IMR-90 (cell line): Measurements from ENCODE around the gene SRBD1. TPM values are rescaled to one million over a fixed set of nuclear protein-coding genes. Genes with fewer than 3 reads are reported as not detected.

Experiments used
- ATAC-seq: fragments of 200-7000 bp; cut with Tn5 transposase; 2 replicates; pipeline ENCODE4 v1.9.1; 2020; ENCODE audit warnings: low read depth, mild to moderate bottlenecking, moderate library complexity
- BruUV-seq: library from RNA; stranded (reverse); fragments of 400-500 nt; replicated peaks from 2 replicates; lab custom pipeline; 2021; lab: Mats Ljungman, UMichigan
- CTCF ChIA-PET: fragments of 300-600 bp; formaldehyde crosslinking; extraction: SDS; loops from one replicate; lab custom pipeline; 2021; ENCODE audit warnings: antibody characterized with exemption; lab: Yijun Ruan, JAX
- POLR2A ChIA-PET: fragments of 300-600 bp; sonication (Branson Sonifier 250); formaldehyde crosslinking; loops from one replicate; lab custom pipeline; 2022; ENCODE audit warnings: antibody characterized with exemption; ENCODE audit not compliant: unreplicated experiment; lab: Charles Lee
- DNase-seq: peaks from one replicate; pipeline ENCODE4 v3.0.0; 2013
- H2AFZ ChIP-seq: replicated peaks from 2 replicates; pipeline ENCODE3; 2013; ENCODE audit warnings: low read length, mild to moderate bottlenecking; ENCODE audit not compliant: poor library complexity
- H2AK5ac ChIP-seq: 2 replicates; pipeline ENCODE4 v1.6.1; 2013; ENCODE audit warnings: low read depth, low read length, inconsistent platforms
- H2AK9ac ChIP-seq: replicated peaks from 2 replicates; pipeline ENCODE3; 2013; ENCODE audit warnings: mild to moderate bottlenecking, low read depth, low read length, moderate library complexity; ENCODE audit not compliant: poor library complexity
- H2BK120ac ChIP-seq: 2 replicates; pipeline ENCODE4 v1.6.1; 2013; ENCODE audit warnings: low read depth, low read length, inconsistent platforms
- H2BK15ac ChIP-seq: 3 replicates; pipeline ENCODE4 v1.6.1; 2013; ENCODE audit warnings: low read depth, low read length, inconsistent platforms
- H2BK20ac ChIP-seq: 2 replicates; pipeline ENCODE4 v1.6.1; 2013; ENCODE audit warnings: low read depth, mild to moderate bottlenecking, inconsistent platforms, low read length, moderate library complexity
- H2BK5ac ChIP-seq: 2 replicates; pipeline ENCODE4 v1.6.1; 2013; ENCODE audit warnings: mild to moderate bottlenecking, low read depth, low read length, inconsistent platforms; ENCODE audit not compliant: poor library complexity, severe bottlenecking
- H3K14ac ChIP-seq: replicated peaks from 2 replicates; pipeline ENCODE4 v1.6.1; 2013; ENCODE audit warnings: low read depth, low read length, inconsistent platforms
- H3K18ac ChIP-seq: 2 replicates; pipeline ENCODE4 v1.6.1; 2013; ENCODE audit warnings: low read depth, low read length, control low read depth
- H3K23ac ChIP-seq: 2 replicates; pipeline ENCODE4 v1.6.1; 2013; ENCODE audit warnings: low read depth, low read length, inconsistent platforms
- H3K27ac ChIP-seq: 2 replicates; pipeline ENCODE4 v1.5.1; 2013; ENCODE audit warnings: mild to moderate bottlenecking, control low read depth, low read length; ENCODE audit not compliant: insufficient read depth
- H3K27me3 ChIP-seq: 2 replicates; pipeline ENCODE4 v1.6.1; 2013; ENCODE audit warnings: low read length; ENCODE audit not compliant: control insufficient read depth, insufficient read depth
- H3K36me3 ChIP-seq: 2 replicates; pipeline ENCODE4 v1.6.1; 2013; ENCODE audit warnings: low read length, mixed read lengths; ENCODE audit not compliant: control insufficient read depth, insufficient read depth
- H3K4ac ChIP-seq: 2 replicates; pipeline ENCODE4 v1.6.1; 2013; ENCODE audit warnings: low read depth, low read length, inconsistent platforms
- H3K4me1 ChIP-seq: 2 replicates; pipeline ENCODE4 v1.6.1; 2013; ENCODE audit warnings: low read length, mixed read lengths; ENCODE audit not compliant: control insufficient read depth, insufficient read depth
- H3K4me2 ChIP-seq: 2 replicates; pipeline ENCODE4 v1.6.1; 2013; ENCODE audit warnings: low read depth, mild to moderate bottlenecking, control low read depth, low read length, moderate library complexity
- H3K4me3 ChIP-seq: 2 replicates; pipeline ENCODE4 v1.5.1; 2013; ENCODE audit warnings: low read depth, mild to moderate bottlenecking, control low read depth, low read length, moderate library complexity; ENCODE audit not compliant: insufficient read depth
- H3K56ac ChIP-seq: 2 replicates; pipeline ENCODE4 v1.6.1; 2013; ENCODE audit warnings: low read length, inconsistent platforms; ENCODE audit not compliant: insufficient read depth; ENCODE audit errors: extremely low read depth
- H3K79me1 ChIP-seq, 2 experiments: 2 replicates each; pipeline ENCODE4 v1.6.1; 2013; ENCODE audit warnings: low read length in 2 of 2, inconsistent platforms in 1 of 2, low read depth in 1 of 2
- H3K9ac ChIP-seq: 2 replicates; pipeline ENCODE4 v1.6.1; 2013; ENCODE audit warnings: low read depth, low read length, control low read depth
- H3K9me1 ChIP-seq: 2 replicates; pipeline ENCODE4 v1.6.1; 2013; ENCODE audit warnings: low read length, inconsistent platforms; ENCODE audit not compliant: insufficient read depth
- H3K9me3 ChIP-seq: 2 replicates; pipeline ENCODE4 v1.6.1; 2013; ENCODE audit warnings: low read length; ENCODE audit not compliant: control insufficient read depth, insufficient read depth
- H4K20me1 ChIP-seq: 2 replicates; pipeline ENCODE4 v1.6.1; 2013; ENCODE audit warnings: low read length, inconsistent platforms; ENCODE audit not compliant: insufficient read depth
- H4K5ac ChIP-seq: 2 replicates; pipeline ENCODE4 v1.6.1; 2013; ENCODE audit warnings: mild to moderate bottlenecking, low read depth, low read length, control low read depth
- H4K8ac ChIP-seq, 2 experiments: 2 replicates each; pipeline ENCODE4 v1.6.1; 2013; ENCODE audit warnings: low read depth in 2 of 2, low read length in 2 of 2, control low read depth in 1 of 2, inconsistent platforms in 1 of 2
- H4K91ac ChIP-seq: 2 replicates; pipeline ENCODE4 v1.6.1; 2013; ENCODE audit warnings: low read depth, low read length, inconsistent platforms; ENCODE audit not compliant: insufficient read depth
- BHLHE40 ChIP-seq: fragments of 150-350 bp; IDR thresholded peaks from 2 replicates; pipeline ENCODE4 v1.6.1; 2016; ENCODE audit warnings: mild to moderate bottlenecking, low read depth, low read length
- CEBPB ChIP-seq: IDR thresholded peaks from 2 replicates; pipeline ENCODE4 v1.6.1; 2012; ENCODE audit warnings: low read depth, low read length, improper control_type of control experiment
- CHD1 ChIP-seq: IDR thresholded peaks from 2 replicates; pipeline ENCODE4 v1.6.1; 2012; ENCODE audit warnings: low read depth, low read length, improper control_type of control experiment
- FOS ChIP-seq: fragments of 150-350 bp; IDR thresholded peaks from 2 replicates; pipeline ENCODE4 v1.6.1; 2016; ENCODE audit warnings: low read depth, low read length
- MAFK ChIP-seq: IDR thresholded peaks from 2 replicates; pipeline ENCODE4 v1.6.1; 2012; ENCODE audit warnings: low read depth, low read length, improper control_type of control experiment
- MAZ ChIP-seq: IDR thresholded peaks from 2 replicates; pipeline ENCODE4 v1.6.1; 2012; ENCODE audit warnings: low read depth, mild to moderate bottlenecking, low read length, improper control_type of control experiment, moderate library complexity, borderline replicate concordance
- MXI1 ChIP-seq: IDR thresholded peaks from 2 replicates; pipeline ENCODE4 v1.6.1; 2012; ENCODE audit warnings: low read depth, mild to moderate bottlenecking, low read length, moderate library complexity, borderline replicate concordance
- NFE2L2 ChIP-seq: fragments of 150-350 bp; IDR thresholded peaks from 2 replicates; pipeline ENCODE4 v1.6.1; 2016; ENCODE audit warnings: low read depth, mild to moderate bottlenecking, low read length
- POLR2A ChIP-seq: IDR thresholded peaks from 2 replicates; pipeline ENCODE4 v1.6.1; 2012; ENCODE audit warnings: mild to moderate bottlenecking, low read depth, low read length
- RAD21 ChIP-seq: IDR thresholded peaks from 2 replicates; pipeline ENCODE4 v1.6.1; 2012; ENCODE audit warnings: low read length, improper control_type of control experiment
- RFX5 ChIP-seq: IDR thresholded peaks from 2 replicates; pipeline ENCODE4 v1.8.0; 2012; ENCODE audit warnings: low read depth, mild to moderate bottlenecking, low read length, moderate library complexity
- SMC3 ChIP-seq: fragments of 150-350 bp; IDR thresholded peaks from 2 replicates; pipeline ENCODE4 v1.6.1; 2016; ENCODE audit warnings: low read depth, mild to moderate bottlenecking, antibody characterized with exemption, low read length, moderate library complexity
- WGBS, 2 experiments: methylation state at CpG; one replicate each; pipeline versions ENCODE4 v1.1.5 to v1.1.7; 2013; ENCODE audit warnings: missing lambda C conversion rate in 2 of 2; ENCODE audit not compliant: insufficient read length in 1 of 2; ENCODE audit errors: extremely low coverage in 2 of 2; 5-methylcytosine and 5-hydroxymethylcytosine counted together
- dilution Hi-C: fragments of 300-500 bp; cut with HindIII; formaldehyde crosslinking; loops from one replicate; pipeline ENCODE4 v1.14.3; 2018; ENCODE audit warnings: low sequenced_read_pairs; ENCODE audit not compliant: unreplicated experiment
- in situ Hi-C: fragments of 300-500 bp; cut with MboI; formaldehyde crosslinking; loops from 3 replicates; pipeline ENCODE4 v1.14.3; 2019; ENCODE audit warnings: low sequenced_read_pairs, inconsistent platforms, mixed read lengths
- intact Hi-C: fragments of 100-400 bp; cut with micrococcal nuclease; formaldehyde crosslinking; loops from 2 replicates; pipeline ENCODE4 v1.10.0; 2022
- polyA plus RNA-seq, 3 experiments: library from polyadenylated mRNA; depleted of rRNA; stranded (reverse); fragments of >200 nt; gene quantifications; 2 replicates each; pipeline ENCODE4 v1.2.3, GENCODE V29; 2012; ENCODE audit warnings: low replicate concordance in 1 of 3
- total RNA-seq: library from RNA; depleted of rRNA; stranded (reverse); fragments of >200 nt; gene quantifications from 2 replicates; pipeline ENCODE4 v1.2.3, GENCODE V29; 2012
- TF ChIP-seq, protein P1 (sequence below): conservative IDR thresholded peaks from 2 replicates; pipeline ENCODE4 v1.5.1; 2012; ENCODE audit warnings: mild to moderate bottlenecking, low read depth, low read length, improper control_type of control experiment
- TF ChIP-seq, protein P2 (sequence below): fragments of 150-350 bp; IDR thresholded peaks from 2 replicates; pipeline ENCODE4 v1.6.1; 2017; ENCODE audit warnings: mild to moderate bottlenecking, antibody characterized with exemption, low read length, low read depth
- TF ChIP-seq, protein P3 (sequence below): fragments of 150-350 bp; IDR thresholded peaks from 2 replicates; pipeline ENCODE4 v1.6.1; 2016; ENCODE audit warnings: low read depth, mild to moderate bottlenecking, low read length, moderate library complexity, borderline replicate concordance

The SRBD1 gene
- total and polyA plus RNA-seq, 2 of the 4 experiments (the other 2 are of a cell fraction): 3.5 to 14.7 TPM

DNA sequence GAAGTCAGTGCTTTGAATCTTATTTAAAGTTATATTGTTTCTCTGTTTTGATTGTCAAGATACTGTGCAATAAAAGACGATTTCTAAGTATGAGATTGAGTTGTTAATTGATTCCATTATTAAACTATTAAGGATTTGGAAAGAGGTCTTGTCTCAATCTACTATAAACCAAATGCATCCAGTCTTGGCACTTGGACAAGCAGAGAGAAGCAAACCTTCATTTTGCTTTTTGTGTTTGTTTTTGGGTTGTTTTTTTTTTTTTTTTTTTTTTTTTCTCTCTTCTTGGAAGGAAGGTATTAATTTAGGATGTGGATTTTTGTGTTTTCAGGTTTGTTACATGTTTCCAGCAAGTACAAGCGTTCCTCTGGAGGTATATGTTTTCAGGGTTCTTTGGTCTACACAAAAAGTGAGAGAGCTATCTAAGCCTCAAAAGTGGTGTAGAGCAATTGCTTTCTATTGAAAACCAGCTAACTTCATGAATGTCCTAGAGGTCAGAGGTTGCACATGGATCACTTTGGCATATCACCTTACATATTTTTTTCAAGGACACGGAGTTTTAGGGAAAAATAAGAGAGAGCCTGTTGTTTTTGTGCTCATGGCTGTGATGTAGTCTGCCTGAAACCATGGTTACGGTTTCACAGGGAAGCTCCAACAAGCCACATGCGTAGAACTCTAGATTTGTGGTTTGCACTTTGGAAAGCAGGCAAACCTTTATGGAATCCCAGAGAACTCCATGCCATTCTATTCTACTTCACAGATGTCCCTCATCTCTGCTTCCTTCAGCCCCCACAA is 42.3 kb upstream of the SRBD1 start:
- Histone ChIP-seq H2AFZ (no peak overlapping the region), H3K4me1 (peaks cover 2% of the 10 kb centered on the region), H4K91ac (no peak overlapping the region), H2BK15ac (no peak overlapping the region), H3K4ac (no peak overlapping the region), H3K27me3 (no peaks in the 10 kb centered on the region), H4K8ac (no peak overlapping the region), H2BK120ac (no peak overlapping the region), H3K9me1 (no peaks in the 10 kb centered on the region), H3K27ac (no peak overlapping the region), H2AK9ac (no peak overlapping the region), H2AK5ac (no peak overlapping the region), H3K18ac (no peak overlapping the region), H2BK5ac (no peak overlapping the region), H3K4me2 (peak overlapping the region; percentile 97), H3K23ac (peak overlapping the region; percentile 49; the same call in 1 of the 2 replicates), H3K4me3 (peak overlapping the region; percentile 49), H4K5ac (no peak overlapping the region), H2BK20ac (no peak overlapping the region), H3K14ac (no peak overlapping the region), H3K9ac (peak overlapping the region; percentile 85; the same call in 1 of the 2 replicates), H3K36me3 (0 out of 2 replicates have a peak, but pooled peaks cover 2% of the 10 kb centered on the region), H3K9me3 (no peaks in the 10 kb centered on the region), H3K56ac (no peak overlapping the region), H3K79me1 (peaks cover 27 to 59% of the 10 kb centered on the region in 2 experiments), H4K20me1 (peaks cover 12% of the 10 kb centered on the region; the same call in 1 of the 2 replicates)
- no CpG with 5 or more reads among the region's 5 CpGs for WGBS, 2 experiments
- dilution Hi-C loops (no loop called here), in situ Hi-C loops (no loop called here), intact Hi-C loops (loop anchor here (5.0 kb wide), 1 partner anchor 104 kb away; no protein-coding TSS in a partner anchor)
- ATAC-seq: no peak
- DNase-seq: no peak
- ChIA-PET POLR2A (no interaction called here), CTCF (interaction anchor here (0.7 kb wide), 1 partner anchor 125 kb away, joined by 3 read pairs; no protein-coding TSS in a partner anchor)
- no TSS peak for BruUV-seq
- TF ChIP-seq MAZ (no peak), CHD1 (no peak), MXI1 (no peak), POLR2A (no peak), SMC3 (no peak), RAD21 (no peak), RFX5 (no peak), MAFK (no peak), FOS (no peak), CEBPB (no peak), NFE2L2 (no peak), BHLHE40 (no peak)
- TF ChIP-seq, protein P1, sequence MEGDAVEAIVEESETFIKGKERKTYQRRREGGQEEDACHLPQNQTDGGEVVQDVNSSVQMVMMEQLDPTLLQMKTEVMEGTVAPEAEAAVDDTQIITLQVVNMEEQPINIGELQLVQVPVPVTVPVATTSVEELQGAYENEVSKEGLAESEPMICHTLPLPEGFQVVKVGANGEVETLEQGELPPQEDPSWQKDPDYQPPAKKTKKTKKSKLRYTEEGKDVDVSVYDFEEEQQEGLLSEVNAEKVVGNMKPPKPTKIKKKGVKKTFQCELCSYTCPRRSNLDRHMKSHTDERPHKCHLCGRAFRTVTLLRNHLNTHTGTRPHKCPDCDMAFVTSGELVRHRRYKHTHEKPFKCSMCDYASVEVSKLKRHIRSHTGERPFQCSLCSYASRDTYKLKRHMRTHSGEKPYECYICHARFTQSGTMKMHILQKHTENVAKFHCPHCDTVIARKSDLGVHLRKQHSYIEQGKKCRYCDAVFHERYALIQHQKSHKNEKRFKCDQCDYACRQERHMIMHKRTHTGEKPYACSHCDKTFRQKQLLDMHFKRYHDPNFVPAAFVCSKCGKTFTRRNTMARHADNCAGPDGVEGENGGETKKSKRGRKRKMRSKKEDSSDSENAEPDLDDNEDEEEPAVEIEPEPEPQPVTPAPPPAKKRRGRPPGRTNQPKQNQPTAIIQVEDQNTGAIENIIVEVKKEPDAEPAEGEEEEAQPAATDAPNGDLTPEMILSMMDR: no peak
- TF ChIP-seq, protein P2, sequence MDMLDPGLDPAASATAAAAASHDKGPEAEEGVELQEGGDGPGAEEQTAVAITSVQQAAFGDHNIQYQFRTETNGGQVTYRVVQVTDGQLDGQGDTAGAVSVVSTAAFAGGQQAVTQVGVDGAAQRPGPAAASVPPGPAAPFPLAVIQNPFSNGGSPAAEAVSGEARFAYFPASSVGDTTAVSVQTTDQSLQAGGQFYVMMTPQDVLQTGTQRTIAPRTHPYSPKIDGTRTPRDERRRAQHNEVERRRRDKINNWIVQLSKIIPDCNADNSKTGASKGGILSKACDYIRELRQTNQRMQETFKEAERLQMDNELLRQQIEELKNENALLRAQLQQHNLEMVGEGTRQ: no peak
- TF ChIP-seq, protein P3, sequence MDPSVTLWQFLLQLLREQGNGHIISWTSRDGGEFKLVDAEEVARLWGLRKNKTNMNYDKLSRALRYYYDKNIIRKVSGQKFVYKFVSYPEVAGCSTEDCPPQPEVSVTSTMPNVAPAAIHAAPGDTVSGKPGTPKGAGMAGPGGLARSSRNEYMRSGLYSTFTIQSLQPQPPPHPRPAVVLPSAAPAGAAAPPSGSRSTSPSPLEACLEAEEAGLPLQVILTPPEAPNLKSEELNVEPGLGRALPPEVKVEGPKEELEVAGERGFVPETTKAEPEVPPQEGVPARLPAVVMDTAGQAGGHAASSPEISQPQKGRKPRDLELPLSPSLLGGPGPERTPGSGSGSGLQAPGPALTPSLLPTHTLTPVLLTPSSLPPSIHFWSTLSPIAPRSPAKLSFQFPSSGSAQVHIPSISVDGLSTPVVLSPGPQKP: no peak
